Fibroblast of lung (primary cell): Measurements from ENCODE around the gene ZBTB7B. TPM values are rescaled to one million over a fixed set of nuclear protein-coding genes. Genes with fewer than 3 reads are reported as not detected.

ENCODE experiments used
- DNase-seq, 2 donors: peaks; one replicate each; pipeline versions ENCODE4 v3.0.0 to v3.0.0-alpha.2; 2010; ENCODE audit warnings: low read depth in 2 of 2
- H2AFZ ChIP-seq: 2 replicates; pipeline ENCODE4 v1.5.1; 2012; ENCODE audit warnings: low read length, control low read depth, inconsistent platforms
- H3K27ac ChIP-seq: 2 replicates; pipeline ENCODE4 v1.5.1; 2011; ENCODE audit warnings: low read length, control low read depth; ENCODE audit not compliant: insufficient read depth
- H3K27me3 ChIP-seq: 2 replicates; pipeline ENCODE4 v1.5.1; 2011; ENCODE audit warnings: mild to moderate bottlenecking, low read length; ENCODE audit not compliant: control insufficient read depth, insufficient read depth
- H3K36me3 ChIP-seq: 2 replicates; pipeline ENCODE4 v1.5.1; 2011; ENCODE audit warnings: low read length; ENCODE audit not compliant: control insufficient read depth, insufficient read depth
- H3K4me1 ChIP-seq: 2 replicates; pipeline ENCODE4 v1.5.1; 2011; ENCODE audit warnings: low read length; ENCODE audit not compliant: control insufficient read depth, insufficient read depth; ENCODE audit errors: extremely low read depth
- H3K4me2 ChIP-seq: 2 replicates; pipeline ENCODE4 v1.5.1; 2011; ENCODE audit warnings: low read length, control low read depth; ENCODE audit not compliant: insufficient read depth; ENCODE audit errors: extremely low read depth
- H3K4me3 ChIP-seq, 4 experiments: fragments of 200-600 bp in 1 of 4; sonication (generic) in 1 of 4; replicated peaks in 1 of 4; 2 replicates each; pipeline ENCODE4 v1.5.1; 2011 to 2016; ENCODE audit warnings: low read length in 4 of 4, low read depth in 3 of 4, mild to moderate bottlenecking in 3 of 4, control low read depth in 2 of 4, inconsistent platforms in 1 of 4, mixed read lengths in 1 of 4; ENCODE audit not compliant: insufficient read depth in 1 of 4; ENCODE audit errors: control extremely low read depth in 1 of 4
- H3K79me2 ChIP-seq: 2 replicates; pipeline ENCODE4 v1.5.1; 2012; ENCODE audit warnings: mild to moderate bottlenecking, low read length, inconsistent platforms; ENCODE audit not compliant: control insufficient read depth, insufficient read depth
- H3K9ac ChIP-seq: 2 replicates; pipeline ENCODE4 v1.5.1; 2011; ENCODE audit warnings: mild to moderate bottlenecking, low read length, control low read depth; ENCODE audit not compliant: insufficient read depth
- H3K9me3 ChIP-seq: 2 replicates; pipeline ENCODE4 v1.5.1; 2012; ENCODE audit warnings: low read depth, low read length; ENCODE audit not compliant: control insufficient read depth, insufficient read depth
- H4K20me1 ChIP-seq: 2 replicates; pipeline ENCODE4 v1.5.1; 2011; ENCODE audit warnings: low read length; ENCODE audit not compliant: control insufficient read depth, insufficient read depth; ENCODE audit errors: extremely low read depth
- CTCF ChIP-seq, 2 donors: IDR thresholded peaks in 1 of 2; conservative IDR thresholded peaks in 1 of 2; 1 replicate in 1 of 2; 2 replicates in 1 of 2; pipeline ENCODE4 v1.5.1; 2011 to 2012; ENCODE audit warnings: low read length in 2 of 2, control low read depth in 1 of 2, inconsistent platforms in 1 of 2, low read depth in 1 of 2, mild to moderate bottlenecking in 1 of 2
- EZH2 ChIP-seq: IDR thresholded peaks from 2 replicates; pipeline ENCODE4 v1.5.1; 2012; ENCODE audit warnings: low read length, control low read depth, mild to moderate bottlenecking; ENCODE audit errors: missing control alignments
- polyA minus RNA-seq: library from RNA; depleted of rRNA, polyadenylated mRNA; stranded (reverse); fragments of >200 nt; gene quantifications from 2 replicates; pipeline ENCODE4 v1.2.3, GENCODE V29; 2011; ENCODE audit warnings: low replicate concordance
- polyA plus RNA-seq, 2 donors: library from polyadenylated mRNA; depleted of rRNA in 1 of 2; stranded (reverse) in 1 of 2; unstranded in 1 of 2; fragments of >200 nt; gene quantifications; 2 replicates each; pipeline ENCODE4 v1.2.1, GENCODE V29; 2011 to 2012; ENCODE audit warnings: missing spikeins in 1 of 2
- total RNA-seq: library from RNA; depleted of rRNA; stranded (reverse); fragments of >200 nt; gene quantifications from 2 replicates; pipeline ENCODE4 v1.2.1, GENCODE V29; 2014

The ZBTB7B gene
- 12.3 and 19.3 TPM in 2 replicates for total RNA-seq
- 6.2 and 7.0 TPM in 2 replicates for polyA plus RNA-seq
- 9.6 and 12.2 TPM in 2 replicates for polyA plus RNA-seq (2012)
- polyA minus RNA-seq: 10.7 and 11.5 TPM in 2 replicates

GRCh38 chr1:155002464-155003226 lies at the start of gene ZBTB7B:
Gene ZBTB7B, plus strand, starts transcription at chr1:155002802. Its CDS starts 11,859 bp downstream, at chr1:155014661.
- Histone ChIP-seq H4K20me1 (no peaks in the 10 kb centered on the region), H3K79me2 (peaks cover 16% of the 10 kb centered on the region), H3K4me3 (peak within 1 kb of the TSS; percentile 86 to 96 (median 91)), H3K4me2 (peak within 1 kb of the TSS; percentile 92), H2AFZ (peak within 1 kb of the TSS; percentile 98), H3K36me3 (no peaks in the 10 kb centered on the region), H3K27ac (peak within 1 kb of the TSS; percentile 84), H3K9ac (peak within 1 kb of the TSS; percentile 71), H3K9me3 (no peaks in the 10 kb centered on the region), H3K27me3 (no peaks in the 10 kb centered on the region), H3K4me1 (peaks cover 26% of the 10 kb centered on the region)
- TF ChIP-seq CTCF (conservative IDR thresholded peaks at IDR 0.05 in 1 of 2, IDR thresholded peaks at IDR 0.05 in 1 of 2; ENCODE audit: low read depth in 1 of 2, low read length in 2 of 2) (no peak), EZH2 (no peak)
- DNase-seq: peak; percentile 25 to 35

DNA sequence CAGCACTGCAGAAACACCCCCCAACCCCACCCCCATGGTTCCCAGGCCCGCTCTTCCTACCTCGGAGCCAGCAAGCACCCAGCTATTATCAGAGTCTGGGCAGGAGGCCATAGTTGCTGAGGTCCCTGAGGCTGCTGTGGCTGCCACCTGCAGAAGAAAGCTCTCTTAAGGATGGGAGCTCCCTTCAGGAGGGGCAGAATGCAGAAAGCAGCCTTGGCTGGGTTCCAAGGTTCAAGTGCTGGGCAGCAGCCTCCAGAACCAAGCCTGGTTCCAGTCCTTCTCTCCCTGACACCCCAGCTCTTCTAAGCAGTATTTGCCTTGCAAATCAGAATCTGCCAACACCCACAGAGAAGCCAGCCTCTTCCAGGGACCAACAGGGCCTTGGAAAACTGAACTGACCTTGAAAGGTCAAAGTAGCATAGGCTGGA lies 49.0 kb upstream of the ZBTB7B start:
- H3K9me3 ChIP-seq: no peaks in the 10 kb centered on the region
- H4K20me1 ChIP-seq: no peaks in the 10 kb centered on the region
- H3K27me3 ChIP-seq: no peaks in the 10 kb centered on the region
- H3K4me2 ChIP-seq: no peak overlapping the region
- peaks cover 11% of the 10 kb centered on the region for H3K4me1 ChIP-seq
- no peaks in the 10 kb centered on the region for H3K79me2 ChIP-seq
- no peak for TF ChIP-seq EZH2
- no peak for TF ChIP-seq CTCF (conservative IDR thresholded peaks at IDR 0.05 in 1 of 2, IDR thresholded peaks at IDR 0.05 in 1 of 2; ENCODE audit: low read depth in 1 of 2, low read length in 2 of 2)
- H3K36me3 ChIP-seq: peaks cover under 1% of the 10 kb centered on the region
- H3K27ac ChIP-seq: no peak overlapping the region
- no peak overlapping the region for H3K9ac ChIP-seq
- DNase-seq: no peak
- no peak overlapping the region for H2AFZ ChIP-seq
- no peak overlapping the region for H3K4me3 ChIP-seq

DNA sequence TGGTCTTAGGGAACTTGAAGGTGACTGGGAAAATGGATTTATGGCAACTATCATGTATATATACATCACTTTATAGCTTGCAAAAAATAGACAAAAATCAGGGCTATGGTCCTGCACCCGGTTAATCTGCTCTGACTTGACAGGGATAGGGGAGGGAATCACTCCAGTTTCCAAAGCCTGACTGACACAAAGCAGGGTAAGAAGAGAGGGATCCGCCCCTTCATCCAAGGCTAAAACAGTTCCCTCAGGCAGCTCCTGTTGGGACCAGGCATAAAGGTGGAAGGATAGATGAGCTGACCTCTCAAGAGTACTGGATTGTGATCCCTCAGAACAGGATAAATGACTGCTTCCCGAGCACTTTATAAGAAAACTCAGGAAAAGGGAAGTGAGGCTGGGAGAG lies 48.1 kb upstream of the ZBTB7B start:
- TF ChIP-seq CTCF (conservative IDR thresholded peaks at IDR 0.05 in 1 of 2, IDR thresholded peaks at IDR 0.05 in 1 of 2; ENCODE audit: low read depth in 1 of 2, low read length in 2 of 2) (no peak), EZH2 (no peak)
- no peak overlapping the region for H3K4me2 ChIP-seq
- no peaks in the 10 kb centered on the region for H4K20me1 ChIP-seq
- H2AFZ ChIP-seq: no peak overlapping the region
- H3K27ac ChIP-seq: no peak overlapping the region
- H3K79me2 ChIP-seq: peaks cover under 1% of the 10 kb centered on the region
- peaks cover 5% of the 10 kb centered on the region for H3K36me3 ChIP-seq
- H3K4me3 ChIP-seq: peak overlapping the region in 1 of 4 experiments; percentile 83
- no peak for DNase-seq
- H3K9me3 ChIP-seq: no peaks in the 10 kb centered on the region
- H3K27me3 ChIP-seq: no peaks in the 10 kb centered on the region
- peaks cover 11% of the 10 kb centered on the region for H3K4me1 ChIP-seq
- no peak overlapping the region for H3K9ac ChIP-seq
